Caco-2 (cell line): Measurements from ENCODE around the gene LDB2. TPM values are rescaled to one million over a fixed set of nuclear protein-coding genes. Genes with fewer than 3 reads are reported as not detected.

Experiments used
- BruUV-seq: library from RNA; stranded (reverse); fragments of 400-500 nt; replicated peaks from 2 replicates; lab custom pipeline; 2021; lab: Mats Ljungman, UMichigan
- CTCF ChIA-PET: fragments of 300-600 bp; sonication (Branson Sonifier 250); formaldehyde crosslinking; loops from one replicate; lab custom pipeline; 2022; ENCODE audit warnings: antibody characterized with exemption; lab: Charles Lee
- POLR2A ChIA-PET: fragments of 300-600 bp; sonication (Branson Sonifier 250); formaldehyde crosslinking; loops from one replicate; lab custom pipeline; 2022; ENCODE audit warnings: antibody characterized with exemption; lab: Charles Lee
- DNase-seq, 2 experiments: peaks; one replicate each; pipeline versions ENCODE4 v3.0.0 to v3.0.0-alpha.2; 2020 to 2022
- H3K27me3 ChIP-seq: replicated peaks from 2 replicates; pipeline ENCODE4 v1.6.0; 2011; ENCODE audit warnings: low read length; ENCODE audit not compliant: control insufficient read depth, insufficient read depth
- H3K36me3 ChIP-seq: 2 replicates; pipeline ENCODE4 v1.5.1; 2011; ENCODE audit warnings: low read length; ENCODE audit not compliant: control insufficient read depth, insufficient read depth
- H3K4me1 ChIP-seq: fragments of 250-450 bp; sonication (Bioruptor Pico); 2 replicates; pipeline ENCODE4 v1.5.1; 2020; ENCODE audit warnings: mild to moderate bottlenecking
- H3K4me3 ChIP-seq: 2 replicates; pipeline ENCODE4 v1.5.1; 2011; ENCODE audit warnings: low read depth, mild to moderate bottlenecking, control low read depth, low read length
- H3K9me3 ChIP-seq: fragments of 250-450 bp; sonication (Bioruptor Pico); 2 replicates; pipeline ENCODE4 v1.5.1; 2020; ENCODE audit warnings: mild to moderate bottlenecking, moderate library complexity
- H3K27ac Mint-ChIP-seq: one replicate; pipeline ENCODE4 v1.8.0; 2022; ENCODE audit warnings: mixed read lengths; ENCODE audit not compliant: unreplicated experiment
- H3K27me3 Mint-ChIP-seq: one replicate; pipeline ENCODE4 v1.8.0; 2022; ENCODE audit warnings: mixed read lengths; ENCODE audit not compliant: insufficient read depth, unreplicated experiment
- H3K36me3 Mint-ChIP-seq: one replicate; pipeline ENCODE4 v1.8.0; 2022; ENCODE audit warnings: mild to moderate bottlenecking, mixed read lengths; ENCODE audit not compliant: insufficient read depth, unreplicated experiment
- H3K4me1 Mint-ChIP-seq: one replicate; pipeline ENCODE4 v1.8.0; 2022; ENCODE audit warnings: low read depth, mixed read lengths; ENCODE audit not compliant: unreplicated experiment
- H3K4me3 Mint-ChIP-seq: one replicate; pipeline ENCODE4 v1.8.0; 2022; ENCODE audit warnings: mild to moderate bottlenecking, moderate library complexity, mixed read lengths; ENCODE audit not compliant: unreplicated experiment
- H3K9me3 Mint-ChIP-seq: one replicate; pipeline ENCODE4 v1.8.0; 2022; ENCODE audit warnings: mixed read lengths; ENCODE audit not compliant: unreplicated experiment
- CTCF ChIP-seq, 2 experiments: fragments of 200-600 bp in 1 of 2; IDR thresholded peaks; 1 replicate in 1 of 2; 2 replicates in 1 of 2; pipeline versions ENCODE4 v1.5.1 to v1.8.0; 2011 to 2022; ENCODE audit warnings: antibody characterized with exemption in 1 of 2, control low read depth in 1 of 2, inconsistent platforms in 1 of 2, low read depth in 1 of 2, low read length in 1 of 2, mild to moderate bottlenecking in 1 of 2, moderate library complexity in 1 of 2; ENCODE audit not compliant: insufficient read depth in 1 of 2, severe bottlenecking in 1 of 2, unreplicated experiment in 1 of 2
- intact Hi-C: fragments of 100-400 bp; cut with micrococcal nuclease; formaldehyde crosslinking; loops from one replicate; pipeline ENCODE4 v1.10.0; 2022; ENCODE audit not compliant: unreplicated experiment
- total RNA-seq: library from RNA; stranded (reverse); gene quantifications from 2 replicates; pipeline ENCODE4 v1.2.3, GENCODE V29; 2022

Gene LDB2
- total RNA-seq, 1 experiment from 2014 or later = not detected

- H3K36me3 Mint-ChIP-seq = no peaks in the 10 kb centered on the region
- BruUV-seq = no TSS peak
- intact Hi-C loops = no loop called here
- POLR2A ChIA-PET = no interaction called here
- no peaks in the 10 kb centered on the region for H3K36me3 ChIP-seq
- no peak for TF ChIP-seq CTCF (IDR thresholded peaks at IDR 0.05; ENCODE audit: insufficient read depth in 1 of 2, low read depth in 1 of 2, low read length in 1 of 2, severe bottlenecking in 1 of 2, unreplicated experiment in 1 of 2)
- no peaks in the 10 kb centered on the region for H3K4me1 ChIP-seq
- no peaks in the 10 kb centered on the region for H3K27me3 ChIP-seq
- CTCF ChIA-PET = no interaction called here
- H3K27me3 Mint-ChIP-seq = peaks cover 10% of the 10 kb centered on the region
- H3K9me3 ChIP-seq = no peaks in the 10 kb centered on the region
- DNase-seq = no peak
- no peak overlapping the region for H3K4me3 ChIP-seq
- H3K4me3 Mint-ChIP-seq = no peak overlapping the region
- no peak overlapping the region for H3K27ac Mint-ChIP-seq
- no peaks in the 10 kb centered on the region for H3K4me1 Mint-ChIP-seq
- no peaks in the 10 kb centered on the region for H3K9me3 Mint-ChIP-seq
Observed at GRCh38 chr4:16741287-16741686, 157.2 kb downstream of the LDB2 start.

GRCh38 chr4:16739997-16740624 is 158.3 kb downstream of the LDB2 start:
- Mint-ChIP-seq H3K4me3 (no peak overlapping the region), H3K36me3 (no peaks in the 10 kb centered on the region), H3K9me3 (no peaks in the 10 kb centered on the region), H3K27me3 (peaks cover 18% of the 10 kb centered on the region), H3K4me1 (no peaks in the 10 kb centered on the region), H3K27ac (no peak overlapping the region)
- no peaks in the 10 kb centered on the region for H3K27me3 ChIP-seq
- H3K9me3 ChIP-seq = no peaks in the 10 kb centered on the region
- BruUV-seq = no TSS peak
- TF ChIP-seq CTCF (IDR thresholded peaks at IDR 0.05; ENCODE audit: insufficient read depth in 1 of 2, low read depth in 1 of 2, low read length in 1 of 2, severe bottlenecking in 1 of 2, unreplicated experiment in 1 of 2) = no peak
- no peaks in the 10 kb centered on the region for H3K4me1 ChIP-seq
- no peaks in the 10 kb centered on the region for H3K36me3 ChIP-seq
- no peak overlapping the region for H3K4me3 ChIP-seq
- intact Hi-C loops = no loop called here
- POLR2A ChIA-PET = no interaction called here
- no peak for DNase-seq
- CTCF ChIA-PET = no interaction called here

GRCh38 chr4:16738558-16738957 is 159.9 kb downstream of the LDB2 start:
- H3K36me3 Mint-ChIP-seq = no peaks in the 10 kb centered on the region
- no TSS peak for BruUV-seq
- no peak overlapping the region for H3K4me3 ChIP-seq
- intact Hi-C loops = no loop called here
- no peak overlapping the region for H3K4me3 Mint-ChIP-seq
- DNase-seq = no peak
- no peaks in the 10 kb centered on the region for H3K9me3 Mint-ChIP-seq
- ChIA-PET POLR2A (no interaction called here), CTCF (no interaction called here)
- no peaks in the 10 kb centered on the region for H3K4me1 Mint-ChIP-seq
- no peak overlapping the region for H3K27ac Mint-ChIP-seq
- no peaks in the 10 kb centered on the region for H3K27me3 ChIP-seq
- no peak for TF ChIP-seq CTCF (IDR thresholded peaks at IDR 0.05; ENCODE audit: insufficient read depth in 1 of 2, low read depth in 1 of 2, low read length in 1 of 2, severe bottlenecking in 1 of 2, unreplicated experiment in 1 of 2)
- H3K36me3 ChIP-seq = no peaks in the 10 kb centered on the region
- peaks cover 18% of the 10 kb centered on the region for H3K27me3 Mint-ChIP-seq
- H3K4me1 ChIP-seq = no peaks in the 10 kb centered on the region
- H3K9me3 ChIP-seq = no peaks in the 10 kb centered on the region
